Gastrocnemius medialis (tissue), 4 donors: ENCODE data around the gene POMZP3. TPM values are rescaled to one million over a fixed set of nuclear protein-coding genes. Genes with fewer than 3 reads are reported as not detected.
"Not testable (repeated sequence)": the region's sequence is repeated elsewhere in the genome, so short reads cannot be mapped to it uniquely, and the experiment has no call there.

Experiments
- ATAC-seq, 2 donors: fragments of 150-250 bp; one replicate each; pipeline ENCODE4 v1.9.1; 2016
- DNase-seq, 2 donors: peaks; one replicate each; pipeline ENCODE4 v3.0.0-alpha.2; 2019
- H3K27ac ChIP-seq, 4 donors: fragments of 200-600 bp; sonication (generic); 1 replicate in 1 of 4; 2 replicates in 3 of 4; pipeline ENCODE4 v1.5.1; 2016 to 2018; ENCODE audit warnings: mild to moderate bottlenecking in 2 of 4, moderate library complexity in 1 of 4
- H3K27me3 ChIP-seq, 3 donors: fragments of 200-600 bp; sonication (generic) in 2 of 3; 1 replicate in 1 of 3; 2 replicates in 2 of 3; pipeline versions ENCODE4 v1.5.1 to v1.6.0; 2016 to 2019; ENCODE audit warnings: mild to moderate bottlenecking in 1 of 3, moderate library complexity in 1 of 3
- H3K36me3 ChIP-seq, 2 donors: fragments of 200-600 bp; sonication (generic) in 1 of 2; one replicate each; pipeline ENCODE4 v1.5.1; 2017 to 2018
- H3K4me1 ChIP-seq, 2 donors: fragments of 200-600 bp; sonication (generic) in 1 of 2; one replicate each; pipeline ENCODE4 v1.5.1; 2016 to 2017; ENCODE audit warnings: mild to moderate bottlenecking in 2 of 2
- H3K4me3 ChIP-seq, 4 donors: fragments of 200-600 bp; sonication (generic) in 3 of 4; 1 replicate in 1 of 4; 2 replicates in 3 of 4; pipeline ENCODE4 v1.5.1; 2016 to 2019; ENCODE audit warnings: mild to moderate bottlenecking in 2 of 4
- H3K9me3 ChIP-seq, 3 donors: fragments of 200-600 bp; sonication (generic) in 2 of 3; 1 replicate in 1 of 3; 2 replicates in 2 of 3; pipeline ENCODE4 v1.5.1; 2016 to 2019
- POLR2A ChIP-seq, 2 donors: fragments of 450-650 bp; IDR thresholded peaks; one replicate each; pipeline ENCODE4 v1.6.1; 2017; ENCODE audit warnings: antibody characterized with exemption in 2 of 2, mild to moderate bottlenecking in 2 of 2, moderate library complexity in 2 of 2
- in situ Hi-C, 4 donors: fragments of 200-750 bp; cut with MboI; loops; one replicate each; pipeline versions ENCODE4 v1.15.0 to v1.8.0; 2017; ENCODE audit warnings: low sequenced_read_pairs in 4 of 4
- intact Hi-C: fragments of 100-400 bp; cut with DNase I; formaldehyde crosslinking; loops from one replicate; pipeline ENCODE4 v1.15.1; 2023; ENCODE audit warnings: low total_unique reads
- total RNA-seq, 4 donors: library from RNA; depleted of rRNA; stranded (reverse); fragments of >200 nt; gene quantifications; one replicate each; pipeline versions ENCODE4 v1.1.0 to v1.2.3, GENCODE V29; 2016
- TF ChIP-seq, protein P1 (sequence below), 5 experiments: fragments of 450-650 bp in 3 of 5; fragments of 200-600 bp in 2 of 5; sonication (generic) in 2 of 5; IDR thresholded peaks in 4 of 5; conservative IDR thresholded peaks in 1 of 5; 1 replicate in 4 of 5; 2 replicates in 1 of 5; pipeline ENCODE4 v1.5.1; 2016 to 2019; ENCODE audit warnings: antibody characterized with exemption in 5 of 5, mild to moderate bottlenecking in 3 of 5, moderate library complexity in 3 of 5

POMZP3 gene
- 1 to 10 TPM; 3.3 to 8.1 (median 5.7) TPM for total RNA-seq

DNA sequence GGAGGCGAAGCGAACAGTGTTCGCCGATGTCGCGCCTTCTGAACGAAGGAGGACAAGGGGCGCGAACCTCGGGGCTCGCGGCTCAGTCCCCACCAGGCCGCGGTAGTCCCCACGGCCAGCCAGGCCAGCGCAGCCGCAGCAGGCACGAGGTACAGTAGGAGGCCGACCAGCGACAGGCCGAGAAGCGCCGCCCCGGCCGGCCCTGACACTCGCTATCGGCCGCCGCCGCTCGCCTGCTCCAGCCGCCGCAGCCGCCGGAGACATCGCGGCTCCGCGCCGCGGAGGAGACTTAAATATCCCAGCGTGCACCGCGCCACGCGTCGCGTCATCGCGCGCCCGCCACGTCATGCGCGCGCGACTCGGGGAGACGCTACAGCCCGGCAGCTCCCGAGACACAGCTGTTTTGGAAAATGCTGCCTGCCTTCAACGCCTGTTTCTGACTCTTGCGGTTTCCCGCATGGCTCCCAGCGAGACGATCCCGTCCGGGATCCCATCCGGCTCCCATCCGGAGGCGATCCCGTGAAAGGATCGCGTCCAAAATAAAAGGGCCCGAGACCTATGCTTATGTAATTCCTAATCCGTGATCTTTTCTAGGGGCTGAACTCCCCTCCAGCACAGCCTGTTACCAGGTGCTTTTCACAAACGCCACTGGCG is at the start of gene POMZP3:
Gene POMZP3, minus strand, starts transcription at position 291 of the 654 bp plus-strand sequence. CDS start 1,215 bp downstream, outside the sequence.
- H3K4me1 ChIP-seq, H3K36me3 ChIP-seq, in situ Hi-C loops, H3K27me3 ChIP-seq, H3K9me3 ChIP-seq: not testable (repeated sequence)
- TF ChIP-seq POLR2A (IDR thresholded peaks at IDR 0.05) = peak; percentile 49 to 74
- H3K27ac ChIP-seq = peak within 1 kb of the TSS; percentile 85 to 95 (median 92)
- intact Hi-C loops = loop anchor here (10.0 kb wide), 1 partner anchor 708 kb away; no protein-coding TSS in a partner anchor
- peak in 1 of 2 donors; percentile 35 for DNase-seq
- ATAC-seq = peak; percentile 92
- H3K4me3 ChIP-seq = peak within 1 kb of the TSS; percentile 66 to 86 (median 78)

DNA sequence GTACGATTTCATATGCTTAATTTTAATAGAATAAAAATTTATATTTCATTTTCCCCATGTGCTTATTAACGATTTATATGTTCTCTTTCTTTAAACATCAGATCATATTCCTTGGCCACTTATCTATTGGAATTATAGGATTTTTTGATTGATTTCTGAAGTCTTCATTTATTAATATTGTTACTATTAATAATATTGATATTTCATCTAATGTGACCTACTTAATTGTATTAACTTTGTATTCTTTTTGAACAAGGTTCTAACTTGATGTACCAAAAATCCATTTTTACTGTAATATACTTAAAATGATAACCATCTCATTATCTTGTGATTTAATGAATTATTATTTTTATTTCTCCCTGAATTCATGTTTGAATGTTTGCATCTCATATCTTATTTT is 48.7 kb upstream of the POMZP3 start:
- not testable (repeated sequence) for H3K27me3 ChIP-seq

DNA sequence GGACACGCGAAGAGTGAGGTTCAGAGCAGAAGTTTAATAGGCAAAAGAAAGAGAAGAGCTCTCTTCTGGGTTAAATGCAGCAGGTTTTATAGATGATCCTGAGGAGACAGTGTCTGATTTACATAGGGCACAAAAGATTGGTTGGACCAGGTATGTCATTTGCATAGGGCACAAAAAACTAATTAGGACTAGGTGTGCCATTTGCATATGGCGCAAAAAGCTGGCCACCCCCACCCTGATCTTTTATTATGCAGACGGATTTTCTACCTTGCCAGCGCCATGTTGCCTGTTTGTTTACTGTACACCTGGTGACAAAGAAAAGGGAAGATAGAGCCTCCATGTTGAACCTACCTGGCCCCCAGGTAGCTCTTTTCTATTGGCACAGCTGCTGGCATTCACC is 46.3 kb upstream of the POMZP3 start:
- H3K4me3 ChIP-seq, H3K4me1 ChIP-seq, H3K36me3 ChIP-seq, H3K9me3 ChIP-seq, H3K27ac ChIP-seq, H3K27me3 ChIP-seq, ATAC-seq, DNase-seq, intact Hi-C loops, in situ Hi-C loops: not testable (repeated sequence)

More for the DNA sequence above, 48.7 kb upstream of the POMZP3 start:
- in situ Hi-C loops, H3K4me1 ChIP-seq, H3K9me3 ChIP-seq, intact Hi-C loops, DNase-seq, H3K27ac ChIP-seq, ATAC-seq, H3K36me3 ChIP-seq, H3K4me3 ChIP-seq: not testable (repeated sequence)

DNA sequence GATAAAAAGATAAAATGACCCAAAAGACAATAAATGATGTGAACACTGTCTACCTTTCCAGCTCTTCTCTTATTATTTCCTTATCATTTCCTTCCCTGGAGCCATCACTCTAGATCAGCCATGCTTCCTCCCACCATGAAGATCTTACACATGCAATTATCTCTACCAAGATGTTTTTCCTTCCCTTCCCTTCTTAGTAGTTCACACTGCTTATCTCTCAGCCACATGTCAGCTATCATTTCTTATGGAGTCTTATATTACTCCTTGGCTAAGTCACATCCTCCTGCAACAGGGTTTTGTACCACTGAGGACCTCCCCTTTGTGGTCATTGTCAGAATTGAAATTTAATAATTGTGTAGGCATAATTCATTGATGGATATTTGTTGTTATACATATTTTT is 32.1 kb upstream of the POMZP3 start:
- H3K27ac ChIP-seq, intact Hi-C loops, H3K4me3 ChIP-seq, H3K4me1 ChIP-seq, H3K27me3 ChIP-seq, in situ Hi-C loops, DNase-seq, H3K9me3 ChIP-seq, ATAC-seq, H3K36me3 ChIP-seq: not testable (repeated sequence)

GRCh38 chr7:76656425-76656824 is 29.3 kb upstream of the POMZP3 start:
- H3K4me1 ChIP-seq, intact Hi-C loops, H3K27me3 ChIP-seq, H3K36me3 ChIP-seq, H3K27ac ChIP-seq, H3K4me3 ChIP-seq, in situ Hi-C loops, DNase-seq, ATAC-seq, H3K9me3 ChIP-seq: not testable (repeated sequence)

DNA sequence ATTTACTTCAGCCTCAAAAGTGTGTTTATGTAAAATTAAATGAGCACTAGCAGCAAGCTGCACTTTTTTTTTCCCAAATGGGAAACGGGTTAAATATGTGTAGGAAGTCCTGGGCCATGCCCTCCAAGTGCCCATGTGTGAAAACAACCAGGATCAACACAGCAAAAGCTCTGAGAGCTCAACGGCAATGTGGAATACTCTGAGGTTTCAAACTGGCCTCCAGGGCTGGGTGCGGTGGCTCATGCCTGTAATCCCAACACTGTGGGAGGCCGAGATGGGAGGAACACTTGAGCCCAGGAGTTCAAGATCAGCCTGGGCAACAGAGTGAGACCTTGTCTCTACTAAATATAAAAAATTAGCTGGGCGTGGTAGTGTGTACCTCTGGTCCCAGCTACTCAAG is 15.5 kb upstream of the POMZP3 start:
- H3K4me1 ChIP-seq, H3K27me3 ChIP-seq, intact Hi-C loops, H3K9me3 ChIP-seq, in situ Hi-C loops, DNase-seq, ATAC-seq, H3K27ac ChIP-seq, H3K36me3 ChIP-seq, H3K4me3 ChIP-seq: not testable (repeated sequence)

DNA sequence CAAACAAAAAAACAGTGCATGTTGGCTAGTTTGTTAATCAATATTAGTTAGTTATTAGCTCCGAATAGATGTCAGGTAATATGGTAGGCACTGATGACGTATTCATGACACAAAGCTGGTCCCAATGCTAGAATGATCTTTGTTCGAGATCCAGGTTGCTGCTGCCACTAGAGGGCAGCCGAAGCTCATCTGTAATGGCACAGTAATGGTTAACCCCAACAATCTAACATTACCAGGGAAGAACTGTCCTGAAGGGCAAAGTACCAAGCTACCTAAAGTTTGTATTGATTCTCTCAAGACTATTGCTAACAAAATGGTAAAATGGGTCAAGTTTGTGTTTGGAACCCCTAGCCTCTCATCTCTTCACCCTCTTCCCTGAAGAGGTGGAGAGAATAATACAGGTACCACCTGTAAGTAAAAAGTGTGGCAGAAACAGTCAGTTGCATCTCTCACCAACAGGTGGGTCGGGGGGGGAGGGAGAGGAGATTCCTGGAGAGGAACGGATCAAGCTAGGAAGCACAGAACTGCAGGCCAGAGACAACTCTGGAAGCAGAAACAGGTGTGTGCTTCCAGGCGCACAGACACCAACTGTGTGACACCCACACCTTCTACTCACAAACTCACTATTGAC is 10.1 kb upstream of the POMZP3 start:
- TF ChIP-seq, protein P1, sequence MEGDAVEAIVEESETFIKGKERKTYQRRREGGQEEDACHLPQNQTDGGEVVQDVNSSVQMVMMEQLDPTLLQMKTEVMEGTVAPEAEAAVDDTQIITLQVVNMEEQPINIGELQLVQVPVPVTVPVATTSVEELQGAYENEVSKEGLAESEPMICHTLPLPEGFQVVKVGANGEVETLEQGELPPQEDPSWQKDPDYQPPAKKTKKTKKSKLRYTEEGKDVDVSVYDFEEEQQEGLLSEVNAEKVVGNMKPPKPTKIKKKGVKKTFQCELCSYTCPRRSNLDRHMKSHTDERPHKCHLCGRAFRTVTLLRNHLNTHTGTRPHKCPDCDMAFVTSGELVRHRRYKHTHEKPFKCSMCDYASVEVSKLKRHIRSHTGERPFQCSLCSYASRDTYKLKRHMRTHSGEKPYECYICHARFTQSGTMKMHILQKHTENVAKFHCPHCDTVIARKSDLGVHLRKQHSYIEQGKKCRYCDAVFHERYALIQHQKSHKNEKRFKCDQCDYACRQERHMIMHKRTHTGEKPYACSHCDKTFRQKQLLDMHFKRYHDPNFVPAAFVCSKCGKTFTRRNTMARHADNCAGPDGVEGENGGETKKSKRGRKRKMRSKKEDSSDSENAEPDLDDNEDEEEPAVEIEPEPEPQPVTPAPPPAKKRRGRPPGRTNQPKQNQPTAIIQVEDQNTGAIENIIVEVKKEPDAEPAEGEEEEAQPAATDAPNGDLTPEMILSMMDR (IDR thresholded peaks at IDR 0.05 in 4 of 5, conservative IDR thresholded peaks at IDR 0.05 in 1 of 5) = peak in 2 of 5 experiments; percentile 37 to 44
- in situ Hi-C loops = not testable (repeated sequence)

GRCh38 chr7:76626581-76626980 is 498 bp downstream of the POMZP3 start:
- in situ Hi-C loops, H3K27me3 ChIP-seq, H3K4me1 ChIP-seq, H3K36me3 ChIP-seq, H3K9me3 ChIP-seq: not testable (repeated sequence)
- ATAC-seq (peak; percentile 59 to 69), DNase-seq (peak in 1 of 2 donors; percentile 13)
- intact Hi-C loops = loop anchor here (10.0 kb wide), 1 partner anchor 708 kb away; no protein-coding TSS in a partner anchor
- Histone ChIP-seq H3K4me3 (peak overlapping the region; percentile 46 to 85 (median 68)), H3K27ac (peak overlapping the region; percentile 85 to 95 (median 92))

More for the DNA sequence above, 10.1 kb upstream of the POMZP3 start:
- H3K4me1 ChIP-seq, DNase-seq, H3K9me3 ChIP-seq, H3K36me3 ChIP-seq, H3K27me3 ChIP-seq, intact Hi-C loops, H3K27ac ChIP-seq, H3K4me3 ChIP-seq: not testable (repeated sequence)
- peak; percentile 66 to 69 for ATAC-seq

GRCh38 chr7:76619439-76620190 is 7.5 kb downstream of the POMZP3 start:
- not testable (repeated sequence) for H3K27me3 ChIP-seq, H3K4me3 ChIP-seq, H3K9me3 ChIP-seq, H3K4me1 ChIP-seq, H3K27ac ChIP-seq, H3K36me3 ChIP-seq, DNase-seq
- in situ Hi-C loops (loop anchor here in 1 of 4 donors (25.0 kb wide), 1 partner anchor 182 kb away; no protein-coding TSS in a partner anchor), intact Hi-C loops (loop anchor here (10.0 kb wide), 1 partner anchor 715 kb away; no protein-coding TSS in a partner anchor)
- ATAC-seq = peak; percentile 65 to 70
